ENCODE data around the gene FSCN2. TPM values are rescaled to one million over a fixed set of nuclear protein-coding genes. Genes with fewer than 3 reads are reported as not detected.

Gene FSCN2
- total and polyA plus RNA-seq, 2 donors = 0.43 to 0.69 TPM

DNA sequence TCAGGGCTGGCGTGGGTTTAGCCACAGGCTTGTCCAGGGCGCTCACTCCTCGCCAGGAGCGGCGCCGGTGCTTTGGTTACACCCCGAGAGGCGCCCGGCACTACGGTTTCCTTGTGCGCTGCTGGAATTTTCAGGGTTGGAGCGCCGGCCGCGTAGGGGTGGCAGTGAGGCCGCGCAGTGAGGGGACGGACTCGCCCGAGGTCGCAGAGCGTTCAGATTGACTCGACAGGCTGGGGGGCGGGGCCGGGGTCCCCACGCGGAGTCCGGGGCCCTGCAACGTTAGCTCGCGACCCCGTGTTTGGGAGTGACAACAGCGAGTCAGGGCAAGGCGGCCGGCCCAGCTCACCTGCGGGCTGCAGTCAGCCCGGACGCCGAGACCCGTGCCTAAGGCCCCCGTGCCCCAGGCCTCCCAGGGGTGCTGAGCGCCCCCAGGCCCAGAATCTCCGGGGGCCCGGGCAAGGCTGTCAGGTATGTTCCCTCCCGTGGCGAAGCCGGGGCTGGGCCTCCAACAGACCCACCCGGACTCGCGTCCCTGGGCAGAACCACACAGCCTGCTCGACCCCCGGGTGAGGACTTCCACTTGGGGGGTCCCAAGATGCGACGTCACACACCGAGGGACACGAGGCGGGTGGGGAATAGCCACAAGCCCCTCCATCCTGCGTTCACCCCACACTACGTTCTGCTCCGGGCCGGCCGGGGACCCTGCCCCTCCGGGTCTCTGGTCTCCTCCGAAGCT, 14.3 kb upstream of the FSCN2 start:
- WGBS = under 1% methylated on average over 64 of the region's 64 CpGs
- no peak for DNase-seq (ENCODE audit: extremely low spot score)
- peaks cover 4% of the 10 kb centered on the region for H3K36me3 ChIP-seq (ENCODE audit: insufficient read depth)
- no peaks in the 10 kb centered on the region for H3K4me1 ChIP-seq (ENCODE audit: insufficient read depth)
- H3K4me3 ChIP-seq (ENCODE audit: low read depth, low read length) = peak overlapping the region; percentile 81
- H3K27ac ChIP-seq (ENCODE audit: low read depth) = peak overlapping the region; percentile 99

DNA sequence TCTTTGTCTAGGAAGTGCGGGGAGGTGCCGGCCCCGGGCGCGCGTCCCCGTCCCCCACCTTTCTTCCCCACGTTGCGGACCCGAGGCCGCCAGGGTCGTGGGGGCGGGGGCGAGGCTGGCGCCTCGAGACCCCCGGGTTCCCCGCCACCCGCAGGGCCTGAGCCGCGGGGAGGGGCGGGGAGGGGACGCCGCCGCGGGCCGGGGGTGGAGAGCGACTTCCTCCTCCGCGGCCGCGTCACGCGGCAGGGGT, 13.8 kb upstream of the FSCN2 start:
- DNase-seq (ENCODE audit: extremely low spot score) = no peak
- Histone ChIP-seq H3K4me1 (ENCODE audit: insufficient read depth) (no peaks in the 10 kb centered on the region), H3K36me3 (ENCODE audit: insufficient read depth) (peaks cover 4% of the 10 kb centered on the region), H3K27ac (ENCODE audit: low read depth) (peak overlapping the region; percentile 99), H3K4me3 (ENCODE audit: low read depth, low read length) (peak overlapping the region; percentile 81)
- 1% methylated on average over 33 of the region's 34 CpGs for WGBS

DNA sequence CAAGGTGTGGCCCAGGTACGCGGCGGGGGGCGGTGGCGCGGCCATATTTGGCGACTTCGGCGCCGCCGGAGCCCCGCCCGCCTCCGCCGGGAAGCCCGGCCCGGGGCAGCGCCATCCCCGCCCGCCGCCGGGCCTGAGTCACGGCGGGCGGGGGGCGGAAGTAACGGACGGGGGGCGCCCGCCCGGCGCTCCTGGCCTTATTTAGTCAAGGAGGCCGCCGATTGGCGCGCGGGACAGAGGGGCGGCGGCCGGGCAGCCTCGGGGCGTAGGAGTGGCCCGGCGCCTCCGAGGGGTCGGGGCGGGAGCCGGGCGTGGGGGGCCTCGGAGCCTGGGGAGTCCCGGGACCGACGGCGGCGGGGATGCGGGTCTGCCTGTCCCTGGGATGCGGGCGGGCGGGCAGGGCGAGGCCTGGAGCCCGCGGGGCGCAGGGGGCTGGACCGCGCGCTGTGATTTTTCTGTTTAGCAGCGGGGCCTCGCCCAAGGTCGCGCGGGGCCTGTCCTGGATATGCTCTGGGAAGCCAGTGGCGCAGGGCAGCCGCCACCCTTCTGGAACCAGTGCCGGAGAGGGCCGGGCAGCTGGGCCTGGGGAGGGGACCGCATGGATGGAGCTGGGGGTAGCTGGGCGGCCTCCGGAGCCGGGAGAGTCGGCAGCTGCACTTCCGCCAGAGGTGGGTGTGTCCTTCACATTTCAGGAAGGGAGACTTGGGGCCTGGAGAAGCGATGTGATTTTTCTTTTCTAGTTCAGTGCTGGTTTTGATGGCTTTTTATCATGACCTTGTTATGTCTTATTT, 13.2 kb upstream of the FSCN2 start:
- H3K36me3 ChIP-seq (ENCODE audit: insufficient read depth) = peaks cover 4% of the 10 kb centered on the region
- H3K4me1 ChIP-seq (ENCODE audit: insufficient read depth) = no peaks in the 10 kb centered on the region
- no peak for DNase-seq (ENCODE audit: extremely low spot score)
- under 1% methylated on average over 82 of the region's 82 CpGs for WGBS
- H3K4me3 ChIP-seq (ENCODE audit: low read depth, low read length) = peak overlapping the region; percentile 81
- peak overlapping the region; percentile 99 for H3K27ac ChIP-seq (ENCODE audit: low read depth)

DNA sequence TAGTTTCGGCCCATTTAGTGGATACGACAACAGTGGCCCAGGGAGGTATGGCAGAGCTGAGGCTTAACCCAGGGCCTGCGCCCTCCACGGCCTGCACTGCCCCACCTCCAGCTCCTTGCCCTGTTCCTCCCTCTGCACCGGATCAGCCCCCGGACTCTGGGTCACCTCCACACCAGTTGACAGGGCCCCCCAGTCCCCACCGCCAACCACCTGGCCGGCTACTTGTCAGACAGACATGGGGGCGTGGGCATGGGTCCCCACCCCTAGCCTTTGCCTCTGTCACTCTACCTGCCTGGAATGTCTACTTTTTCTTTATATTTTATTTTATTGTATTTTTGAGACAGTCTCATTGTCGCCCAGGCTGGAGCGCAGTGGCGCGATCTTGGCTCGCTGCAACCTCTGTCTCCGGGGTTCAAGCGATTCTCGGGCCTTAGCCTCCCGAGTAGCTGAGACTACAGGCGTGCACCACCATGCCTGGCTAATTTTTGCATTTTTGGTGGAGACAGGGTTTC, 12.6 kb upstream of the FSCN2 start:
- Histone ChIP-seq H3K36me3 (ENCODE audit: insufficient read depth) (no peaks in the 10 kb centered on the region), H3K27ac (ENCODE audit: low read depth) (peak overlapping the region; percentile 80), H3K4me3 (ENCODE audit: low read depth, low read length) (peak overlapping the region; percentile 81), H3K4me1 (ENCODE audit: insufficient read depth) (no peaks in the 10 kb centered on the region)
- WGBS = 41% methylated on average over 19 of the region's 19 CpGs
- no peak for DNase-seq (ENCODE audit: extremely low spot score)

DNA sequence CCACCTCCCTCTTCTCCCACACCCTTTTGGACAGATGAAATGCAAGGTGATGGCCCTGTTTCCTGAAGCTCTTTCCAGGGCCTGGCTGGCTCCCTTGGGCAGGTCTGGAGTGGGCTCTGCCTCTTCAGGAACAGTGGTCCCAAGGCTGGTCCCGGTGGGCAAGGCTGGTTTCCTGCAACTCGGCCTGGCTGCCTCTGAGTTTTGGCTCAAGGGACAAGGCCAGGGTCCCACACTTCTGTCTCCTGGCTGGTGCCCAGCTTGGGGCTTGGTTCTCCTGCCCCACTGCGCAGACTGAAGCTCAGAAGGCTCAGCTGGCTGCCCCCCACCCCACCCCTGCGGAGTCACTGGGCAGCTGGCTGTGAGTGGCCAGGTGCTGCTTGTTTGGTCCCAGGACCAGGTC, 11.7 kb upstream of the FSCN2 start:
- no peak for DNase-seq (ENCODE audit: extremely low spot score)
- H3K4me1 ChIP-seq (ENCODE audit: insufficient read depth) = no peaks in the 10 kb centered on the region
- no peaks in the 10 kb centered on the region for H3K36me3 ChIP-seq (ENCODE audit: insufficient read depth)
- no peak overlapping the region for H3K27ac ChIP-seq (ENCODE audit: low read depth)
- H3K4me3 ChIP-seq (ENCODE audit: low read depth, low read length) = no peak overlapping the region
- WGBS = 55% methylated on average over 4 of the region's 4 CpGs

DNA sequence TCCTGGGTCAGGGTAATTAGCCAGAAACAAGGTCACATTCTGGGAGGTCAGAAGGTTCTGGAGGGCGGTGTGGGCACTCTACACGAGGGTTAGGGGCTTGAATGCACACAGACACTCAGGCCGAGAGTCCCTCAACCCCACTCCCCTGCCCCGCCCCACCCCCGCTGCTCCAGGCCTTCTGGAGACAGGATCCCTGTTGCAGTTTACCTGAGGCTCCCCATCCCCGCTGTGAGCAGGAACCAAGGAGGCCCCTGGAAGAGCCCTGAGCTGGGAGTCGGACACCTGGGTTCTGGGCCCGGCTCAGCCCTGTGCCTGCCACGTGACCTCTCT, 11.2 kb upstream of the FSCN2 start:
- no peak overlapping the region for H3K4me3 ChIP-seq (ENCODE audit: low read depth, low read length)
- WGBS = 70% methylated on average over 9 of the region's 9 CpGs
- no peaks in the 10 kb centered on the region for H3K36me3 ChIP-seq (ENCODE audit: insufficient read depth)
- H3K27ac ChIP-seq (ENCODE audit: low read depth) = no peak overlapping the region
- DNase-seq (ENCODE audit: extremely low spot score) = no peak
- H3K4me1 ChIP-seq (ENCODE audit: insufficient read depth) = no peaks in the 10 kb centered on the region

DNA sequence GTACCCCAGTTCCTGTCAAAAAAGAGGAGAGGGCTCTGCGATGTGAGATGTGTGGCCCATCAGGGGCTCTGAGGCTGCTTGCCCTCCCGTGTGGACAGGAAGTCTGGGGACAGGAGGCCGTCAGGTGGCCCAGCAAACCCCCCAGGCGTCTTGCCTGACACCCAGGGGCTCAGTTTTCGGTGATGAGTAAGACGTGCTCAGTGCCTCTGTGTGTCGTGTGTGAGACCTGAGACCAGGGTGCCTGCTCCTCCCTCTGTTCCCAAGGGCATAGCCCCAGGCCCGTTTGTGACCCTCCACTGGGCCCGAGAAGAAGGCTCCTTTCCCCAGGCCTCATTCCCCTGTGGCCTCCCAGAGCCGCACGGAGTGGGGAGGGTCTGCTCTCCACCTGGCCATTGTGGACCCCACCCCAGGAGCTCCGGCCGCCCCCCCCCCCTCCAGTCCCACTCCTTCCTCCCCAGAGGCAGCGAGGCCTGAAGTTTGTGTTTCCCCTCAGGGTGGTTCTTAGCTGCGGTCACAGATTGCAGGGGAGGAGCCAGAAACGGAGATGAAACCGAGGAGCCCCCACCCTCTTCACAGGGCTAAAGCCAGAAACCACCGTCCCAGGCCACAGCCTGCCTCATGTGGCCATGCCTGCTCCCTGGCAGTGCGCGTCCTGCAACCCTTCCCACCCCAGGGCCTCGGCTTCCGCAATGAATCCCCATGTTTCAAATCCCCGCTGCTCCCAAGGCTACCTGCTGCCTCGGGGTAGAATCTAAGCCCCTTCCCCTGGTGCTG, 10.7 kb upstream of the FSCN2 start:
- Histone ChIP-seq H3K27ac (ENCODE audit: low read depth) (no peak overlapping the region), H3K4me3 (ENCODE audit: low read depth, low read length) (no peak overlapping the region), H3K4me1 (ENCODE audit: insufficient read depth) (no peaks in the 10 kb centered on the region), H3K36me3 (ENCODE audit: insufficient read depth) (no peaks in the 10 kb centered on the region)
- no peak for DNase-seq (ENCODE audit: extremely low spot score)
- 39% methylated on average over 24 of the region's 24 CpGs for WGBS

DNA sequence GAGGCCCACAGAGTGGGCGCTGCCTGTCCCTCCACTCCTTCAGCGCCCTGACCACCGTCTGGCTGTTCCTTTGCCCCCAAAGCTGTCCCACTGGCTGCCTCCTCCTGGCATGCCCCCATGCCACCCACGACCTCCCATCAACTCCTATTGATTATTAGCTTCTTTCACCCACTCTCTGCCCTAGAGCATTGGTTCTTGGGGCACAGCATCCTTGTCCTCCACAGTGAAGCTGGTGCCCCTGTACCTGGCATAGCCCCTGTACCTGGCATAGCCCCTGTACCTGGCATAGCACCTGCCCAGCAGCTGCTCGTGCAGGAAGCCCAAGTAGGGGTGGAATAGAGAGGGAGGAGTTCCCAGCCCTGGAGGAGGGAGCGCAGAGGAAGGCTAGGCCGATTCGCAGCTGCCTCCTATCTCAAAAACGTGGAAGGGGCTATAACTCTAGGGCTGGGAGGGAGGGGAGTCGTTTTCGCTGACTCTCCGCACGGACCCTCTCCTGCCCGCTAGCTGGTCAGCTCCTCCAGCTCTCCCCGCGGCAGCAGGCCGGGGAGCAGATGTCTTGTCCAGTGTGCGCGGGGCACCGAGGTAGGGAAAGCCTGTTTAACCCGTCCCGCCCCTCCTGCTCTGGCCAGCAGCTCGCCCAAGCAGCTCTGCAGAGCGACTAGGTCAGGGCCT, 9.9 kb upstream of the FSCN2 start:
- WGBS = 21% methylated on average over 24 of the region's 24 CpGs
- no peak for DNase-seq (ENCODE audit: extremely low spot score)
- Histone ChIP-seq H3K4me1 (ENCODE audit: insufficient read depth) (no peaks in the 10 kb centered on the region), H3K36me3 (ENCODE audit: insufficient read depth) (no peaks in the 10 kb centered on the region), H3K4me3 (ENCODE audit: low read depth, low read length) (no peak overlapping the region), H3K27ac (ENCODE audit: low read depth) (peak overlapping the region; percentile 25)

DNA sequence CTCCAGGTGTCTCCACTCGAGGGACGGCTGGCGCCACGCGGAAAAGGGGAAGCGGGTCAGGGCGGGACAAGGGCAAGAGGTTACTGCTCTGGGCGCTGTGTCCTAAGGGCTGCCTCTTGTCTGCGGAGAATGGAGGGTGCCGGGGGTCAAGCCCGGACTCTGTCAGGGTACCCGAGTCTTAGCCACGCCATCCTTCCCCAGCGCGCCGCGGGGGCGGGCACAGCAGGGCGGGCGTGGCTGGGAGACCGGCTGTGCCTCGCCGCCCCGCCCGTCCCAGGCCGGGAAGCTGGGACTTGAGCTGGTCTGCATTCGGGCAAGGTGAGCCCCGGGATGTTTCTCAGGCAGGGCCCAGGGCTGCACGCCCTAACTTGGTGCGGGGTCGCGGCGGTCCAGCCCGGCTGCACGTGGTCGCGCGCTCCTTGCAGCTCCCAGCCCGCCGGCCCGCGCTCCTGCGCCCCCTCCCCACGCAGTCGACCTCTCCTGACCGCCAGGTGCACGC, 9.3 kb upstream of the FSCN2 start:
- H3K36me3 ChIP-seq (ENCODE audit: insufficient read depth) = no peaks in the 10 kb centered on the region
- H3K27ac ChIP-seq (ENCODE audit: low read depth) = peak overlapping the region; percentile 25
- peak overlapping the region; percentile 28 for H3K4me3 ChIP-seq (ENCODE audit: low read depth, low read length)
- 1% methylated on average over 47 of the region's 47 CpGs for WGBS
- DNase-seq (ENCODE audit: extremely low spot score) = no peak
- H3K4me1 ChIP-seq (ENCODE audit: insufficient read depth) = no peaks in the 10 kb centered on the region

DNA sequence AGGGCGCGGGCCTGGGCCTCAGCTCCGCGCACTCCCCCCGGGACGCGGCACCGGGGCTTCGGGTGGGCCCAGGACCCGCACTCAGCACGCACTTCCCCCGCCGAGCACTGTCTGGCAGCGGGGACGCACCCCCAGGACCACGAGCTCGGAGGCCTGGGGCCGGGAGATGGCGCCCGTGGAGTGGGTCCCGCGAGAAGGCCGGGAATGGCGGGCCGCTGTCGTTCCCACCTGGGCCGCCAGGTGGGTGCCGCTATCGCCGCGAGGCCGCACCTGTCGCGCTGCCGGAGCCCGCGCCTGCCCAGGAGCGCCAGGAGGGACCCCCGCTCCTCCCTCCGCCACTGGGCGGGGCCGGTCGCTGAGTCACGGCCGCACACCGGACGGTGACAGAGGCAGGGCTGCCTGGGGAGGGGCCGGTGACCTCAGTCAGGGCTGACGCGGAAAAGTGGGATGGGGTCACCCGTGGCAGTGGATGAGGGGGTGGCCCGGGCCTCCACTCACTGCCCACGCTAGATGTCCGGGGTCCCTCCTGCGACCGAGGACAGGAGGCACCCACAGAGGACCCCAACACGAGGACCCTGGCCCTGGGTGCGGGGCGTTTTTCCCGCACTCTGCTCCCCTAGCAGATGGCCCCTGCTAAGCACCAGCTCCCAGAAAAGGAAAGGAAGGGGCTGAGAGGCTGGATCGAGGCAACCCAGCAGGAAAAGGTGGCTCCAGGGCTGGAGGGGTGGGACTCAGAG, 8.7 kb upstream of the FSCN2 start:
- WGBS = 5% methylated on average over 60 of the region's 61 CpGs
- no peak for DNase-seq (ENCODE audit: extremely low spot score)
- Histone ChIP-seq H3K27ac (ENCODE audit: low read depth) (no peak overlapping the region), H3K4me1 (ENCODE audit: insufficient read depth) (no peaks in the 10 kb centered on the region), H3K4me3 (ENCODE audit: low read depth, low read length) (peak overlapping the region; percentile 28), H3K36me3 (ENCODE audit: insufficient read depth) (no peaks in the 10 kb centered on the region)

DNA sequence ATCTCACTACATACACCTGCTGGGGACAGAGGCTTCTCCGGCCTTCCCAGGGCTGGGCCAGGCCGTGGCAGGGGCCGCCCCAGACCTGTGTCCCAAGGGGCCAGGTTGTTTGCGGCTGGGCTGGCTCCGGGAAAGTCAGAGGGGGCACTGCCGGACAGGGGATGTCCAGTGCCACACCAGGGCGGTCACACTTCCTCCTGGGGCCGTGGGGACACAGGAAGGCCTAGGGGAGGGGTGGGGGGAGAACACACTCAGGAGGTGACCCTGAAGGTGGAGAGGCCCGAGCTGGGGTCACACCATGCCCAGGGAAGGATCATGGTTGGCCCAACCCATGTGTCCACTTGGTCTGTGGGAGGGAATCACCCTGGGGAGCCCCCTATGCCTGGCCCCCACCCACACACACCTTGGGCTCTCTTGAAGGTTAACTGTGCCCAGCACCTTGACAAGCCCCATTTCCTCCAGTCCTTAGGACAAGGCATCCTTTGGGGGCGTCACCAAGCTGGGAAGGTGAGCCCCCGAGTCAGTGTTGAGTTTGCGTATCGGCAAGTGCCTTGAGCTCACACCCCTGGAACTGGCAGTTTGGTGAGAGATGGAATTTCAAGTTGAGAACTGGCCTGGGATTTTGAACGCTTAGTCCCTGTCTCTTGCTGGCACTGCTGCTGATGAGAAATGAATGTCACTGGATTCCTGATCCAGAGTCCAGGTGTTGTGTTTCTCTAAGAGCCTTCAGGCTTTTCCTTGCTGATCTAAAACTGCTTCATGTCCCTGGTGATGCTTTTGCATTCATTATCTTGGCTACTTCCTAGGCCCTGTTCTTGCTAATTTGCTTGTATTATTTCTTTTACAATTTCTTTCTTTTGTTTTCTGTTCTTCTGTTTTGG, 7.9 kb upstream of the FSCN2 start:
- no peak for DNase-seq (ENCODE audit: extremely low spot score)
- 66% methylated on average over 14 of the region's 14 CpGs for WGBS
- Histone ChIP-seq H3K4me3 (ENCODE audit: low read depth, low read length) (no peak overlapping the region), H3K27ac (ENCODE audit: low read depth) (no peak overlapping the region), H3K36me3 (ENCODE audit: insufficient read depth) (no peaks in the 10 kb centered on the region), H3K4me1 (ENCODE audit: insufficient read depth) (no peaks in the 10 kb centered on the region)

Measured in urinary bladder (tissue), 4 donors.